Measurements from ENCODE around the gene EFNA5.

EFNA5 gene

DNA sequence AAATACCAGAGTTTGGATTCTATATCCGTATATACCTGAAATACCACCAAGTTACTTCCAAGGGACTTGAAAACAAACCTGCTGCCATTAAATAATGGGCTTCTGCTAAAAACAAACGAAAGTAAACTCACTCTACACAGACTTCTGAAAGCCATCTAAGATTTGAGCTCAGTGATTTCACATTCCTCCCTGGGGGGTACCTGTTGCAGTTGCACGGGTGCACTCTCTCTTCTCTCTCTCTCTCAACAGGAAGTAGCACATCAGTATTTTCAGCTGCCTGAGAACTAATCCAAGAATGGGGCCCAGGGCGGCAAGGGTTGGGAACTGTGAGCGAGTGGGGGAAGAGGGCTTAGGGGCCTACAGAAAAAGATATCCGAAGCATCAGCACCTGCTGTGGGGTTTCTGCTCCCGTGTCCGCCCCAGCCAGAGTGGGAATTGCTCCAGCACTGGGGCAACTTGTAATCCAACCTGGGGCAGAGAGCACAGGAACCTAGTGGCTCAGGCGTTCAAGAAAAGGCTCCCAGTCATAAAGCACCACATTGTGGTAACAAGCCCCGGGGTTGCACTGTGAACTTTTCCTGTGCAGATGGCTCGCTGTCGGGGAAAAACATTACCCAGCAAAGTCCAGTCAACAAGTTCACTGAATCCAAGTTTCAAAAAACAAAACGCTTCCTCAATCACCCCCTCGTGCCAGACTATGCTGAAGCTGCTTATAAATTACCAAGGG, 99.8 kb downstream of the EFNA5 start (continued):
- no peak for TF ChIP-seq ZFHX2 (tag by site-specific recombination; conservative IDR thresholded peaks at IDR 0.05)
- peak; percentile 48; the same call in 1 of the 2 replicates for TF ChIP-seq ZNF561 (tag by site-specific recombination; IDR thresholded peaks at IDR 0.05; ENCODE audit: borderline replicate concordance)
- TF ChIP-seq ZFP3 (tag by site-specific recombination; IDR thresholded peaks at IDR 0.05; ENCODE audit: low read depth): no peak
- TF ChIP-seq GFI1B (tag by site-specific recombination; IDR thresholded peaks at IDR 0.05): no peak
- TF ChIP-seq ZNF366 (tag by site-specific recombination; conservative IDR thresholded peaks at IDR 0.05): 0 out of 2 replicates have a peak, but pooled peaks have one; percentile 23
- no peak for TF ChIP-seq ZNF394 (tag by site-specific recombination; IDR thresholded peaks at IDR 0.05; ENCODE audit: borderline replicate concordance)
- TF ChIP-seq, protein P1, sequence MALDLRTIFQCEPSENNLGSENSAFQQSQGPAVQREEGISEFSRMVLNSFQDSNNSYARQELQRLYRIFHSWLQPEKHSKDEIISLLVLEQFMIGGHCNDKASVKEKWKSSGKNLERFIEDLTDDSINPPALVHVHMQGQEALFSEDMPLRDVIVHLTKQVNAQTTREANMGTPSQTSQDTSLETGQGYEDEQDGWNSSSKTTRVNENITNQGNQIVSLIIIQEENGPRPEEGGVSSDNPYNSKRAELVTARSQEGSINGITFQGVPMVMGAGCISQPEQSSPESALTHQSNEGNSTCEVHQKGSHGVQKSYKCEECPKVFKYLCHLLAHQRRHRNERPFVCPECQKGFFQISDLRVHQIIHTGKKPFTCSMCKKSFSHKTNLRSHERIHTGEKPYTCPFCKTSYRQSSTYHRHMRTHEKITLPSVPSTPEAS (tag by site-specific recombination; IDR thresholded peaks at IDR 0.05): no peak
- TF ChIP-seq, protein P2, sequence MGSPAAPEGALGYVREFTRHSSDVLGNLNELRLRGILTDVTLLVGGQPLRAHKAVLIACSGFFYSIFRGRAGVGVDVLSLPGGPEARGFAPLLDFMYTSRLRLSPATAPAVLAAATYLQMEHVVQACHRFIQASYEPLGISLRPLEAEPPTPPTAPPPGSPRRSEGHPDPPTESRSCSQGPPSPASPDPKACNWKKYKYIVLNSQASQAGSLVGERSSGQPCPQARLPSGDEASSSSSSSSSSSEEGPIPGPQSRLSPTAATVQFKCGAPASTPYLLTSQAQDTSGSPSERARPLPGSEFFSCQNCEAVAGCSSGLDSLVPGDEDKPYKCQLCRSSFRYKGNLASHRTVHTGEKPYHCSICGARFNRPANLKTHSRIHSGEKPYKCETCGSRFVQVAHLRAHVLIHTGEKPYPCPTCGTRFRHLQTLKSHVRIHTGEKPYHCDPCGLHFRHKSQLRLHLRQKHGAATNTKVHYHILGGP (tag by site-specific recombination; IDR thresholded peaks at IDR 0.05): no peak
- TF ChIP-seq ZBTB48 (tag by site-specific recombination; IDR thresholded peaks at IDR 0.05): peak; percentile 73; the same call in 1 of the 2 replicates
- TF ChIP-seq SCRT1 (tag by site-specific recombination; IDR thresholded peaks at IDR 0.05; ENCODE audit: borderline replicate concordance): peak; percentile 99
- TF ChIP-seq, protein P3, sequence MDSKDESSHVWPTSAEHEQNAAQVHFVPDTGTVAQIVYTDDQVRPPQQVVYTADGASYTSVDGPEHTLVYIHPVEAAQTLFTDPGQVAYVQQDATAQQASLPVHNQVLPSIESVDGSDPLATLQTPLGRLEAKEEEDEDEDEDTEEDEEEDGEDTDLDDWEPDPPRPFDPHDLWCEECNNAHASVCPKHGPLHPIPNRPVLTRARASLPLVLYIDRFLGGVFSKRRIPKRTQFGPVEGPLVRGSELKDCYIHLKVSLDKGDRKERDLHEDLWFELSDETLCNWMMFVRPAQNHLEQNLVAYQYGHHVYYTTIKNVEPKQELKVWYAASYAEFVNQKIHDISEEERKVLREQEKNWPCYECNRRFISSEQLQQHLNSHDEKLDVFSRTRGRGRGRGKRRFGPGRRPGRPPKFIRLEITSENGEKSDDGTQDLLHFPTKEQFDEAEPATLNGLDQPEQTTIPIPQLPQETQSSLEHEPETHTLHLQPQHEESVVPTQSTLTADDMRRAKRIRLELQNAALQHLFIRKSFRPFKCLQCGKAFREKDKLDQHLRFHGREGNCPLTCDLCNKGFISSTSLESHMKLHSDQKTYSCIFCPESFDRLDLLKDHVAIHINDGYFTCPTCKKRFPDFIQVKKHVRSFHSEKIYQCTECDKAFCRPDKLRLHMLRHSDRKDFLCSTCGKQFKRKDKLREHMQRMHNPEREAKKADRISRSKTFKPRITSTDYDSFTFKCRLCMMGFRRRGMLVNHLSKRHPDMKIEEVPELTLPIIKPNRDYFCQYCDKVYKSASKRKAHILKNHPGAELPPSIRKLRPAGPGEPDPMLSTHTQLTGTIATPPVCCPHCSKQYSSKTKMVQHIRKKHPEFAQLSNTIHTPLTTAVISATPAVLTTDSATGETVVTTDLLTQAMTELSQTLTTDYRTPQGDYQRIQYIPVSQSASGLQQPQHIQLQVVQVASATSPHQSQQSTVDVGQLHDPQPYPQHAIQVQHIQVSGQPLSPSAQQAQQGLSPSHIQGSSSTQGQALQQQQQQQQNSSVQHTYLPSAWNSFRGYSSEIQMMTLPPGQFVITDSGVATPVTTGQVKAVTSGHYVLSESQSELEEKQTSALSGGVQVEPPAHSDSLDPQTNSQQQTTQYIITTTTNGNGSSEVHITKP (tag by site-specific recombination; IDR thresholded peaks at IDR 0.05): peak; percentile 14; the same call in 1 of the 2 replicates
- TF ChIP-seq ZNF473 (tag by site-specific recombination; IDR thresholded peaks at IDR 0.05): no peak
- no peak for TF ChIP-seq KLF8 (tag by site-specific recombination; IDR thresholded peaks at IDR 0.05)
- TF ChIP-seq ZNF335 (tag by site-specific recombination; conservative IDR thresholded peaks at IDR 0.05): peak; percentile 43
- TF ChIP-seq, protein P4, sequence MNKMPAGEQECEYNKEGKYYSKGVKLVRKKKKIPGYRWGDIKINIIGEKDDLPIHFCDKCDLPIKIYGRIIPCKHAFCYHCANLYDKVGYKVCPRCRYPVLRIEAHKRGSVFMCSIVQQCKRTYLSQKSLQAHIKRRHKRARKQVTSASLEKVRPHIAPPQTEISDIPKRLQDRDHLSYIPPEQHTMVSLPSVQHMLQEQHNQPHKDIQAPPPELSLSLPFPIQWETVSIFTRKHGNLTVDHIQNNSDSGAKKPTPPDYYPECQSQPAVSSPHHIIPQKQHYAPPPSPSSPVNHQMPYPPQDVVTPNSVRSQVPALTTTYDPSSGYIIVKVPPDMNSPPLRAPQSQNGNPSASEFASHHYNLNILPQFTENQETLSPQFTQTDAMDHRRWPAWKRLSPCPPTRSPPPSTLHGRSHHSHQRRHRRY (tag by site-specific recombination; IDR thresholded peaks at IDR 0.05): no peak
- no peak for TF ChIP-seq RBAK (tag by site-specific recombination; IDR thresholded peaks at IDR 0.05)
- peak; percentile 87 for TF ChIP-seq ZNF596 (tag by site-specific recombination; IDR thresholded peaks at IDR 0.05)
- TF ChIP-seq KLF9 (tag by site-specific recombination; IDR thresholded peaks at IDR 0.05; ENCODE audit: low read depth): no peak
- TF ChIP-seq, protein P5, sequence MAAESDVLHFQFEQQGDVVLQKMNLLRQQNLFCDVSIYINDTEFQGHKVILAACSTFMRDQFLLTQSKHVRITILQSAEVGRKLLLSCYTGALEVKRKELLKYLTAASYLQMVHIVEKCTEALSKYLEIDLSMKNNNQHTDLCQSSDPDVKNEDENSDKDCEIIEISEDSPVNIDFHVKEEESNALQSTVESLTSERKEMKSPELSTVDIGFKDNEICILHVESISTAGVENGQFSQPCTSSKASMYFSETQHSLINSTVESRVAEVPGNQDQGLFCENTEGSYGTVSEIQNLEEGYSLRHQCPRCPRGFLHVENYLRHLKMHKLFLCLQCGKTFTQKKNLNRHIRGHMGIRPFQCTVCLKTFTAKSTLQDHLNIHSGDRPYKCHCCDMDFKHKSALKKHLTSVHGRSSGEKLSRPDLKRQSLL (tag by site-specific recombination; IDR thresholded peaks at IDR 0.05): peak; percentile 64; the same call in 1 of the 2 replicates
- TF ChIP-seq ZNF146 (tag by site-specific recombination; IDR thresholded peaks at IDR 0.05): no peak
- TF ChIP-seq, protein P6, sequence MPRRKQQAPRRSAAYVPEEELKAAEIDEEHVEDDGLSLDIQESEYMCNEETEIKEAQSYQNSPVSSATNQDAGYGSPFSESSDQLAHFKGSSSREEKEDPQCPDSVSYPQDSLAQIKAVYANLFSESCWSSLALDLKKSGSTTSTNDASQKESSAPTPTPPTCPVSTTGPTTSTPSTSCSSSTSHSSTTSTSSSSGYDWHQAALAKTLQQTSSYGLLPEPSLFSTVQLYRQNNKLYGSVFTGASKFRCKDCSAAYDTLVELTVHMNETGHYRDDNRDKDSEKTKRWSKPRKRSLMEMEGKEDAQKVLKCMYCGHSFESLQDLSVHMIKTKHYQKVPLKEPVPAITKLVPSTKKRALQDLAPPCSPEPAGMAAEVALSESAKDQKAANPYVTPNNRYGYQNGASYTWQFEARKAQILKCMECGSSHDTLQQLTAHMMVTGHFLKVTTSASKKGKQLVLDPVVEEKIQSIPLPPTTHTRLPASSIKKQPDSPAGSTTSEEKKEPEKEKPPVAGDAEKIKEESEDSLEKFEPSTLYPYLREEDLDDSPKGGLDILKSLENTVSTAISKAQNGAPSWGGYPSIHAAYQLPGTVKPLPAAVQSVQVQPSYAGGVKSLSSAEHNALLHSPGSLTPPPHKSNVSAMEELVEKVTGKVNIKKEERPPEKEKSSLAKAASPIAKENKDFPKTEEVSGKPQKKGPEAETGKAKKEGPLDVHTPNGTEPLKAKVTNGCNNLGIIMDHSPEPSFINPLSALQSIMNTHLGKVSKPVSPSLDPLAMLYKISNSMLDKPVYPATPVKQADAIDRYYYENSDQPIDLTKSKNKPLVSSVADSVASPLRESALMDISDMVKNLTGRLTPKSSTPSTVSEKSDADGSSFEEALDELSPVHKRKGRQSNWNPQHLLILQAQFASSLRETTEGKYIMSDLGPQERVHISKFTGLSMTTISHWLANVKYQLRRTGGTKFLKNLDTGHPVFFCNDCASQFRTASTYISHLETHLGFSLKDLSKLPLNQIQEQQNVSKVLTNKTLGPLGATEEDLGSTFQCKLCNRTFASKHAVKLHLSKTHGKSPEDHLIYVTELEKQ (tag by site-specific recombination; IDR thresholded peaks at IDR 0.05; ENCODE audit: borderline replicate concordance): no peak
- TF ChIP-seq, protein P7, sequence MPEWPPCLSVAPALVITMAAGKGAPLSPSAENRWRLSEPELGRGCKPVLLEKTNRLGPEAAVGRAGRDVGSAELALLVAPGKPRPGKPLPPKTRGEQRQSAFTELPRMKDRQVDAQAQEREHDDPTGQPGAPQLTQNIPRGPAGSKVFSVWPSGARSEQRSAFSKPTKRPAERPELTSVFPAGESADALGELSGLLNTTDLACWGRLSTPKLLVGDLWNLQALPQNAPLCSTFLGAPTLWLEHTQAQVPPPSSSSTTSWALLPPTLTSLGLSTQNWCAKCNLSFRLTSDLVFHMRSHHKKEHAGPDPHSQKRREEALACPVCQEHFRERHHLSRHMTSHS (tag by site-specific recombination; IDR thresholded peaks at IDR 0.05): no peak
- no peak for TF ChIP-seq ZNF423 (tag by site-specific recombination; IDR thresholded peaks at IDR 0.05)
- TF ChIP-seq, protein P8, sequence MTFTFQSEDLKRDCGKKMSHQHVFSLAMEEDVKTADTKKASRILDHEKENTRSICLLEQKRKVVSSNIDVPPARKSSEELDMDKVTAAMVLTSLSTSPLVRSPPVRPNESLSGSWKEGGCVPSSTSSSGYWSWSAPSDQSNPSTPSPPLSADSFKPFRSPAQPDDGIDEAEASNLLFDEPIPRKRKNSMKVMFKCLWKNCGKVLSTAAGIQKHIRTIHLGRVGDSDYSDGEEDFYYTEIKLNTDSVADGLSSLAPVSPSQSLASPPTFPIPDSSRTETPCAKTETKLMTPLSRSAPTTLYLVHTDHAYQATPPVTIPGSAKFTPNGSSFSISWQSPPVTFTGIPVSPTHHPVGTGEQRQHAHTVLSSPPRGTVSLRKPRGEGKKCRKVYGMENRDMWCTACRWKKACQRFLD (tag by site-specific recombination; IDR thresholded peaks at IDR 0.05): no peak
- no peak for TF ChIP-seq ZNF223 (tag by site-specific recombination; IDR thresholded peaks at IDR 0.05)

All from HEK293 (cell line).